HEK293 (cell line): ENCODE measurements around the gene UPK3B.
"Not testable (repeated sequence)": the region's sequence is repeated elsewhere in the genome, so short reads cannot be mapped to it uniquely, and the experiment has no call there.

Source experiments
- CTCF ChIA-PET: fragments of 350-600 bp; formaldehyde crosslinking; extraction: SDS; loops from one replicate; lab custom pipeline; 2021; ENCODE audit warnings: antibody characterized with exemption; lab: Yijun Ruan, JAX
- POLR2A ChIA-PET: fragments of 300-600 bp; formaldehyde crosslinking; extraction: SDS; loops from one replicate; lab custom pipeline; 2020; ENCODE audit warnings: antibody characterized with exemption, inconsistent platforms; lab: Yijun Ruan, JAX
- H3K27ac ChIP-seq: fragments of 200-500 bp; sonication (Bioruptor generic); 2 replicates; pipeline ENCODE4 v1.5.1; 2014; ENCODE audit warnings: low read depth, low read length, control low read depth, inconsistent platforms; ENCODE audit errors: extremely low read depth
- H3K36me3 ChIP-seq, 2 experiments: fragments of 200-500 bp in 1 of 2; sonication (Bioruptor generic) in 1 of 2; 1 replicate in 1 of 2; 2 replicates in 1 of 2; pipeline ENCODE4 v1.5.1; 2014 to 2017; ENCODE audit warnings: inconsistent platforms in 2 of 2, low read length in 2 of 2; ENCODE audit not compliant: control insufficient read depth in 2 of 2, insufficient read depth in 1 of 2
- H3K4me1 ChIP-seq: fragments of 200-500 bp; sonication (Bioruptor generic); 2 replicates; pipeline ENCODE4 v1.5.1; 2014; ENCODE audit warnings: mild to moderate bottlenecking, low read length, inconsistent platforms; ENCODE audit not compliant: control insufficient read depth, insufficient read depth
- H3K4me3 ChIP-seq: 2 replicates; pipeline ENCODE4 v1.5.1; 2011; ENCODE audit warnings: low read depth, mild to moderate bottlenecking, control low read depth, low read length, moderate library complexity
- H3K9me3 ChIP-seq: fragments of 200-500 bp; sonication (Bioruptor generic); 2 replicates; pipeline ENCODE4 v1.5.1; 2014; ENCODE audit warnings: low read depth, low read length, inconsistent platforms; ENCODE audit not compliant: control insufficient read depth, insufficient read depth
- BCL11B ChIP-seq: fragments of 450-650 bp; formaldehyde crosslinking; IDR thresholded peaks from 2 replicates; pipeline ENCODE4 v1.5.1; 2016; ENCODE audit warnings: low read depth, missing biosample characterization, missing genetic modification characterization
- FEZF1 ChIP-seq: fragments of 450-650 bp; formaldehyde crosslinking; IDR thresholded peaks from 2 replicates; pipeline ENCODE4 v1.5.1; 2016; ENCODE audit warnings: missing biosample characterization, missing genetic modification characterization
- GLIS1 ChIP-seq: fragments of 450-650 bp; formaldehyde crosslinking; IDR thresholded peaks from 2 replicates; pipeline ENCODE4 v1.5.1; 2016; ENCODE audit warnings: missing biosample characterization, missing genetic modification characterization
- GLIS2 ChIP-seq: fragments of 450-650 bp; formaldehyde crosslinking; IDR thresholded peaks from 2 replicates; pipeline ENCODE4 v1.5.1; 2016; ENCODE audit warnings: missing biosample characterization, missing genetic modification characterization
- KLF10 ChIP-seq: fragments of 450-650 bp; IDR thresholded peaks from 2 replicates; pipeline ENCODE4 v1.5.1; 2018; ENCODE audit warnings: missing biosample characterization, mild to moderate bottlenecking, missing genetic modification characterization
- OVOL3 ChIP-seq: fragments of 450-650 bp; formaldehyde crosslinking; IDR thresholded peaks from 2 replicates; pipeline ENCODE4 v1.5.1; 2016; ENCODE audit warnings: missing biosample characterization, missing genetic modification characterization
- SETDB1 ChIP-seq: IDR thresholded peaks from one replicate; pipeline ENCODE4 v1.6.1; 2017; ENCODE audit warnings: mild to moderate bottlenecking, low read length, moderate library complexity, mixed read lengths; ENCODE audit not compliant: insufficient read length
- ZFHX2 ChIP-seq: fragments of 450-650 bp; formaldehyde crosslinking; conservative IDR thresholded peaks from 2 replicates; pipeline ENCODE4 v1.5.1; 2016; ENCODE audit warnings: missing biosample characterization, missing genetic modification characterization
- ZNF223 ChIP-seq: fragments of 450-650 bp; formaldehyde crosslinking; IDR thresholded peaks from 2 replicates; pipeline ENCODE4 v1.5.1; 2016; ENCODE audit warnings: missing biosample characterization, missing genetic modification characterization
- ZNF366 ChIP-seq: fragments of 450-650 bp; formaldehyde crosslinking; conservative IDR thresholded peaks from 2 replicates; pipeline ENCODE4 v1.5.1; 2016; ENCODE audit warnings: missing biosample characterization, missing genetic modification characterization
- ZNF561 ChIP-seq: fragments of 450-650 bp; IDR thresholded peaks from 2 replicates; pipeline ENCODE4 v1.5.1; 2018; ENCODE audit warnings: missing biosample characterization, missing genetic modification characterization, borderline replicate concordance
- ZNF596 ChIP-seq: fragments of 450-650 bp; IDR thresholded peaks from 2 replicates; pipeline ENCODE4 v1.5.0; 2018; ENCODE audit warnings: missing biosample characterization, mild to moderate bottlenecking, missing genetic modification characterization, moderate library complexity
- ZNF629 ChIP-seq: fragments of 450-650 bp; formaldehyde crosslinking; IDR thresholded peaks from 2 replicates; pipeline ENCODE4 v1.5.1; 2017; ENCODE audit warnings: missing biosample characterization, missing genetic modification characterization
- ZNF660 ChIP-seq: fragments of 450-650 bp; IDR thresholded peaks from 2 replicates; pipeline ENCODE4 v1.5.1; 2018; ENCODE audit warnings: missing biosample characterization, mild to moderate bottlenecking, missing genetic modification characterization
- ZNF777 ChIP-seq: fragments of 450-650 bp; formaldehyde crosslinking; IDR thresholded peaks from 2 replicates; pipeline ENCODE4 v1.5.1; 2017; ENCODE audit warnings: missing biosample characterization, missing genetic modification characterization, borderline replicate concordance
- ZNF792 ChIP-seq: fragments of 450-650 bp; formaldehyde crosslinking; IDR thresholded peaks from 2 replicates; pipeline ENCODE4 v1.5.1; 2016; ENCODE audit warnings: missing biosample characterization, missing genetic modification characterization

UPK3B gene

GRCh38 chr7:76514926-76515771 is 4.8 kb downstream of the UPK3B start:
- Histone ChIP-seq H3K9me3 (no peaks in the 10 kb centered on the region), H3K27ac (no peak overlapping the region), H3K4me3 (no peak overlapping the region), H3K36me3 (no peaks in the 10 kb centered on the region), H3K4me1 (no peaks in the 10 kb centered on the region)
- TF ChIP-seq BCL11B (tag by site-specific recombination) (no peak), OVOL3 (tag by site-specific recombination) (no peak), ZNF596 (tag by site-specific recombination) (no peak), ZNF223 (no peak), GLIS2 (tag by site-specific recombination) (no peak), ZNF660 (no peak), FEZF1 (tag by site-specific recombination) (no peak), ZNF366 (tag by site-specific recombination) (no peak), ZNF777 (tag by site-specific recombination) (no peak)
- ChIA-PET POLR2A (no interaction called here), CTCF (no interaction called here)

- ChIA-PET POLR2A (no interaction called here), CTCF (no interaction called here)
- Histone ChIP-seq H3K4me1 (no peaks in the 10 kb centered on the region), H3K36me3 (no peaks in the 10 kb centered on the region), H3K27ac (no peak overlapping the region), H3K4me3 (no peak overlapping the region), H3K9me3 (no peaks in the 10 kb centered on the region)
- TF ChIP-seq ZNF792 (no peak), SETDB1 (no peak), KLF10 (tag by site-specific recombination) (no peak), GLIS1 (tag by site-specific recombination) (no peak), ZNF629 (no peak), ZFHX2 (no peak), ZNF561 (no peak)
These were observed 5.7 kb downstream of the UPK3B start for GRCh38 chr7:76515999-76516443.

- H3K27ac ChIP-seq, POLR2A ChIA-PET, H3K9me3 ChIP-seq, H3K4me3 ChIP-seq, CTCF ChIA-PET, H3K4me1 ChIP-seq, H3K36me3 ChIP-seq: not testable (repeated sequence)
These were observed 6.6 kb downstream of the UPK3B start for GRCh38 chr7:76516932-76517331.

- POLR2A ChIA-PET, CTCF ChIA-PET, H3K4me3 ChIP-seq, H3K36me3 ChIP-seq, H3K9me3 ChIP-seq, H3K4me1 ChIP-seq, H3K27ac ChIP-seq: not testable (repeated sequence)
These were observed 15.8 kb downstream of the UPK3B start for GRCh38 chr7:76526183-76526582.

- H3K27ac ChIP-seq, POLR2A ChIA-PET, H3K9me3 ChIP-seq, H3K36me3 ChIP-seq, CTCF ChIA-PET, H3K4me3 ChIP-seq, H3K4me1 ChIP-seq: not testable (repeated sequence)
These were observed 21.3 kb downstream of the UPK3B start for GRCh38 chr7:76531643-76532042.

GRCh38 chr7:76543197-76543596 is 32.8 kb downstream of the UPK3B start, which contains the start of gene SPDYE16:
Gene SPDYE16 (minus strand): TSS chr7:76543297. CDS start chr7:76541459, 1,838 bp downstream.
- POLR2A ChIA-PET, H3K4me3 ChIP-seq, H3K27ac ChIP-seq, H3K36me3 ChIP-seq, CTCF ChIA-PET, H3K9me3 ChIP-seq, H3K4me1 ChIP-seq: not testable (repeated sequence)
